Cardiac muscle cell (in vitro differentiated cells and primary cell): ENCODE results near the gene MBTPS2. TPM values are rescaled to one million over a fixed set of nuclear protein-coding genes. Genes with fewer than 3 reads are reported as not detected.

Experiments
- DNase-seq, 2 donors: peaks; one replicate each; pipeline versions ENCODE4 v3.0.0 to v3.0.0-alpha.2; 2010 to 2017; ENCODE audit warnings: low read depth in 1 of 2, low spot score in 1 of 2
- H3K27ac ChIP-seq: fragments of 200-600 bp; sonication (generic); 2 replicates; pipeline ENCODE4 v1.5.1; 2016
- H3K27me3 ChIP-seq: fragments of 200-600 bp; sonication (generic); 2 replicates; pipeline ENCODE4 v1.6.0; 2016; ENCODE audit warnings: control low read depth
- H3K36me3 ChIP-seq: fragments of 200-600 bp; sonication (generic); 2 replicates; pipeline ENCODE4 v1.5.1; 2016; ENCODE audit warnings: control low read depth
- H3K4me1 ChIP-seq: fragments of 200-600 bp; sonication (generic); 2 replicates; pipeline ENCODE4 v1.8.1; 2017; ENCODE audit warnings: low read depth, mild to moderate bottlenecking, mixed run types
- H3K4me3 ChIP-seq: fragments of 200-600 bp; sonication (generic); 2 replicates; pipeline ENCODE4 v1.5.1; 2016; ENCODE audit warnings: mild to moderate bottlenecking
- H3K9me3 ChIP-seq: fragments of 200-600 bp; sonication (generic); 2 replicates; pipeline ENCODE4 v1.5.1; 2017; ENCODE audit warnings: low read depth, mild to moderate bottlenecking, control low read depth
- polyA plus RNA-seq: library from polyadenylated mRNA; unstranded; fragments of >200 nt; fragmentation: Nextera tagmentation; extraction: Ambion mirVana; gene quantifications from 2 replicates; pipeline ENCODE4 v1.2.1, GENCODE V29; 2016
- total RNA-seq: library from RNA; depleted of rRNA; stranded (reverse); fragments of >200 nt; gene quantifications from 2 replicates; pipeline ENCODE4 v1.2.3, GENCODE V29; 2016
- TF ChIP-seq, protein P1 (sequence below): IDR thresholded peaks from 2 replicates; pipeline ENCODE4 v1.5.1; 2012; ENCODE audit warnings: low read depth, mild to moderate bottlenecking, low read length

MBTPS2 gene
- total and polyA plus RNA-seq, 2 experiments from 2014 or later = 9.1 to 20.5 TPM

DNA sequence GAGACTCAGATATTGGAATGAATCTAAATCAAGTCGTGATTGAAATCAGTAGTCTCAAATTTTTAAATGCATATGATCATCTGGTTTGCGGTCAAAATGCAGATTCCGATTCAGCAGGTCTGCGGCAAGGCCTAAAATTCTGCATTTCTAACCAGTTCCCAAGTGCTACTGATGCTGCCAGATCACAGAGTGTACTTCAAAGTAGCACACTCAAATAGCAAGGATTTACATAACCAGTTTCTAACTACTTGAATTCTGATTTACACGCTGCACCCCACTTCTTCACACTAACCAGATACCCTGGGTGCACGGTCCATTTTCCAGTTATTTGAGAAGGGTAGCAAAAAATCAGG lies 752 bp downstream of the MBTPS2 start:
- peak overlapping the region; percentile 76 for H3K27ac ChIP-seq
- no peaks in the 10 kb centered on the region for H3K4me1 ChIP-seq
- peak in 1 of 2 donors; percentile 10 for DNase-seq
- H3K9me3 ChIP-seq = no peaks in the 10 kb centered on the region
- H3K27me3 ChIP-seq = no peaks in the 10 kb centered on the region
- H3K4me3 ChIP-seq = peak overlapping the region; percentile 49
- TF ChIP-seq, protein P1, sequence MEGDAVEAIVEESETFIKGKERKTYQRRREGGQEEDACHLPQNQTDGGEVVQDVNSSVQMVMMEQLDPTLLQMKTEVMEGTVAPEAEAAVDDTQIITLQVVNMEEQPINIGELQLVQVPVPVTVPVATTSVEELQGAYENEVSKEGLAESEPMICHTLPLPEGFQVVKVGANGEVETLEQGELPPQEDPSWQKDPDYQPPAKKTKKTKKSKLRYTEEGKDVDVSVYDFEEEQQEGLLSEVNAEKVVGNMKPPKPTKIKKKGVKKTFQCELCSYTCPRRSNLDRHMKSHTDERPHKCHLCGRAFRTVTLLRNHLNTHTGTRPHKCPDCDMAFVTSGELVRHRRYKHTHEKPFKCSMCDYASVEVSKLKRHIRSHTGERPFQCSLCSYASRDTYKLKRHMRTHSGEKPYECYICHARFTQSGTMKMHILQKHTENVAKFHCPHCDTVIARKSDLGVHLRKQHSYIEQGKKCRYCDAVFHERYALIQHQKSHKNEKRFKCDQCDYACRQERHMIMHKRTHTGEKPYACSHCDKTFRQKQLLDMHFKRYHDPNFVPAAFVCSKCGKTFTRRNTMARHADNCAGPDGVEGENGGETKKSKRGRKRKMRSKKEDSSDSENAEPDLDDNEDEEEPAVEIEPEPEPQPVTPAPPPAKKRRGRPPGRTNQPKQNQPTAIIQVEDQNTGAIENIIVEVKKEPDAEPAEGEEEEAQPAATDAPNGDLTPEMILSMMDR = no peak
- H3K36me3 ChIP-seq = peaks cover 9% of the 10 kb centered on the region

DNA sequence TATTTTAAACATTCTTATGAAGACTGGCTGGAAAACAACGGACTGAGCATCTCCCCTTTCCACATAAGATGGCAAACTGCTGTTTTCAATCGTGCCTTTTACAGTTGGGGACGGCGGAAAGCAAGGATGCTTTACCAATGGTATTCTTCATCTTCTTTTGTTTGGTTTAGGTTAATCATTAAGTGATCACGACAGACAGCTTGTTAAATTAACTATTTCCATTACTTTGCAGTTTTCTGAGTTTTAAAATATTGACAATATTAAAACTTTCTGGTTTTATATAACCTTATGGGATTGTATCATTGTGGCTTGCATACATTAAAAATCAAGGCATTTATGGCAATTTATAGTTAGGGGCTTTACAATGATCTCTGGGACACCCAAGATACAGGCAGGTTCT lies 3.8 kb downstream of the MBTPS2 start:
- no peaks in the 10 kb centered on the region for H3K9me3 ChIP-seq
- peaks cover 16% of the 10 kb centered on the region for H3K36me3 ChIP-seq
- no peak overlapping the region for H3K4me3 ChIP-seq
- DNase-seq = no peak
- no peaks in the 10 kb centered on the region for H3K4me1 ChIP-seq
- TF ChIP-seq, protein P1 = no peak
- no peaks in the 10 kb centered on the region for H3K27me3 ChIP-seq
- H3K27ac ChIP-seq = no peak overlapping the region

DNA sequence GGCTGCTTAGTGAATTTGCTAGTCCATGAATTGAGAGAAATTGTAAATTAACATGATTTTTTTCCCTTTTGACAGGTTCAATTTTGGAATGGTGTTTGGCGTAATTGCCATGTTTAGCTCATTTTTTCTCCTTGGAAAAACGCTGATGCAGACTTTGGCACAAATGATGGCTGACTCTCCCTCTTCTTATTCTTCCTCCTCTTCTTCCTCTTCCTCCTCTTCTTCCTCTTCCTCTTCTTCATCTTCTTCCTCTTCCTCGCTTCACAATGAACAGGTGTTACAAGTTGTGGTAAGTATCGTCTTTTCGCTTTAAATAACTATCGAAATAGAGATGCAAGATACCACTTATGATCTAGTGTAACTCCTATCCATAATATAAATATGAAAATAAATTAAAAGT lies 5.7 kb downstream of the MBTPS2 start:
- no peak overlapping the region for H3K4me3 ChIP-seq
- H3K27ac ChIP-seq = no peak overlapping the region
- peaks cover 19% of the 10 kb centered on the region for H3K36me3 ChIP-seq
- H3K9me3 ChIP-seq = no peaks in the 10 kb centered on the region
- H3K4me1 ChIP-seq = no peaks in the 10 kb centered on the region
- H3K27me3 ChIP-seq = no peaks in the 10 kb centered on the region
- TF ChIP-seq, protein P1 = no peak
- DNase-seq = no peak

GRCh38 chrX:21847342-21847741 lies 7.9 kb downstream of the MBTPS2 start:
- Histone ChIP-seq H3K36me3 (peaks cover 19% of the 10 kb centered on the region), H3K9me3 (no peaks in the 10 kb centered on the region), H3K4me3 (no peak overlapping the region), H3K27ac (no peak overlapping the region), H3K27me3 (no peaks in the 10 kb centered on the region), H3K4me1 (no peaks in the 10 kb centered on the region)
- no peak for DNase-seq
- TF ChIP-seq, protein P1 = no peak

GRCh38 chrX:21853578-21853977 lies 14.2 kb downstream of the MBTPS2 start:
- Histone ChIP-seq H3K27ac (no peak overlapping the region), H3K9me3 (no peaks in the 10 kb centered on the region), H3K36me3 (peaks cover 3% of the 10 kb centered on the region), H3K4me1 (no peaks in the 10 kb centered on the region), H3K4me3 (no peak overlapping the region), H3K27me3 (no peaks in the 10 kb centered on the region)
- no peak for DNase-seq
- TF ChIP-seq, protein P1 = no peak

- no peak for DNase-seq
- Histone ChIP-seq H3K27ac (no peak within 1 kb of the TSS), H3K36me3 (no peaks in the 10 kb centered on the region), H3K4me3 (no peak within 1 kb of the TSS), H3K27me3 (no peaks in the 10 kb centered on the region), H3K9me3 (no peaks in the 10 kb centered on the region), H3K4me1 (peaks cover 8% of the 10 kb centered on the region)
- TF ChIP-seq, protein P1 = no peak
These were observed 16.6 kb downstream of the MBTPS2 start, which contains the start of gene YY2 for GRCh38 chrX:21855937-21856415. Gene YY2, plus strand, starts transcription at chrX:21855987. Its CDS starts 498 bp downstream, at chrX:21856485.
